HG03521 (cell line): ENCODE data around the gene FANCF.
A peak's percentile ranks its signal among the peaks of the same experiment; 100 is the strongest.
"Not testable (repeated sequence)": the region's sequence is repeated elsewhere in the genome, so short reads cannot be mapped to it uniquely, and the experiment has no call there.

ENCODE experiments used
- ATAC-seq: cut with Tn5 transposase; IDR thresholded peaks from one replicate; pipeline ENCODE4 v1.9.1; 2021; ENCODE audit warnings: mild to moderate bottlenecking, moderate library complexity; ENCODE audit not compliant: unreplicated experiment

Gene FANCF

GRCh38 chr11:22625448-22626287 is at the start of gene FANCF:
Gene FANCF, minus strand, starts transcription at chr11:22625823. Its CDS starts 13 bp downstream, at chr11:22625810.
- ATAC-seq: peak; percentile 95

- ATAC-seq: no peak
Observed at GRCh38 chr11:22674470-22675439, 49.1 kb upstream of the FANCF start.

- ATAC-seq: no peak
Observed at GRCh38 chr11:22671751-22672150, 46.1 kb upstream of the FANCF start.

GRCh38 chr11:22670830-22671229 is 45.2 kb upstream of the FANCF start:
- ATAC-seq: no peak

- no peak for ATAC-seq
Observed at GRCh38 chr11:22669368-22669767, 43.7 kb upstream of the FANCF start.

GRCh38 chr11:22668005-22668796 is 42.6 kb upstream of the FANCF start:
- ATAC-seq: no peak

- ATAC-seq: peak; percentile 58
Observed at GRCh38 chr11:22666688-22667439, 41.2 kb upstream of the FANCF start.

- peak; percentile 7 for ATAC-seq
Observed at GRCh38 chr11:22666325-22666687, 40.7 kb upstream of the FANCF start, which contains the start of gene GAS2. Gene GAS2, plus strand, starts transcription at chr11:22666611. Its CDS starts 8,259 bp downstream, at chr11:22674870.

GRCh38 chr11:22659783-22660182 is 34.2 kb upstream of the FANCF start:
- ATAC-seq: no peak

GRCh38 chr11:22657101-22657694 is 31.6 kb upstream of the FANCF start:
- ATAC-seq: peak; percentile 88

- ATAC-seq: no peak
Observed at GRCh38 chr11:22656130-22656529, 30.5 kb upstream of the FANCF start.

GRCh38 chr11:22652346-22652745 is 26.7 kb upstream of the FANCF start:
- not testable (repeated sequence) for ATAC-seq

GRCh38 chr11:22641559-22641958 is 15.9 kb upstream of the FANCF start:
- no peak for ATAC-seq

GRCh38 chr11:22640862-22641261 is 15.2 kb upstream of the FANCF start:
- ATAC-seq: no peak

- no peak for ATAC-seq
Observed at GRCh38 chr11:22635689-22636088, 10.1 kb upstream of the FANCF start.

- no peak for ATAC-seq
Observed at GRCh38 chr11:22634897-22635629, 9.4 kb upstream of the FANCF start.

GRCh38 chr11:22633354-22633902 is 7.8 kb upstream of the FANCF start:
- ATAC-seq: no peak

GRCh38 chr11:22627421-22627820 is 1.8 kb upstream of the FANCF start:
- ATAC-seq: no peak
